GM12873 (cell line): Measurements from ENCODE around the gene CBFA2T2.

Source experiments
- CTCF ChIP-seq: IDR thresholded peaks from 2 replicates; pipeline ENCODE4 v1.5.1; 2012; ENCODE audit warnings: low read depth, mild to moderate bottlenecking, moderate library complexity, low read length, control low read depth; ENCODE audit not compliant: insufficient read depth; ENCODE audit errors: missing control alignments

CBFA2T2 gene

GRCh38 chr20:33576432-33577125 lies 86.7 kb downstream of the CBFA2T2 start:
- no peak for TF ChIP-seq CTCF

- no peak for TF ChIP-seq CTCF
Measured at GRCh38 chr20:33578510-33578909, 88.6 kb downstream of the CBFA2T2 start.

GRCh38 chr20:33583143-33583542 lies 93.2 kb downstream of the CBFA2T2 start:
- no peak for TF ChIP-seq CTCF

- TF ChIP-seq CTCF, result no peak
Measured at GRCh38 chr20:33584976-33585375, 95.1 kb downstream of the CBFA2T2 start.

GRCh38 chr20:33585413-33585812 lies 95.5 kb downstream of the CBFA2T2 start:
- no peak for TF ChIP-seq CTCF

- no peak for TF ChIP-seq CTCF
Measured at GRCh38 chr20:33589059-33589458, 99.2 kb downstream of the CBFA2T2 start.

GRCh38 chr20:33594743-33595142 lies 104.8 kb downstream of the CBFA2T2 start:
- TF ChIP-seq CTCF, result no peak
